ENCODE data around the gene COPS9.

Gene COPS9

GRCh38 chr2:240105982-240106381 is 30.1 kb downstream of the COPS9 start:
- DNase-seq = no peak

GRCh38 chr2:240103136-240103535 is 33.0 kb downstream of the COPS9 start:
- DNase-seq = no peak

DNA sequence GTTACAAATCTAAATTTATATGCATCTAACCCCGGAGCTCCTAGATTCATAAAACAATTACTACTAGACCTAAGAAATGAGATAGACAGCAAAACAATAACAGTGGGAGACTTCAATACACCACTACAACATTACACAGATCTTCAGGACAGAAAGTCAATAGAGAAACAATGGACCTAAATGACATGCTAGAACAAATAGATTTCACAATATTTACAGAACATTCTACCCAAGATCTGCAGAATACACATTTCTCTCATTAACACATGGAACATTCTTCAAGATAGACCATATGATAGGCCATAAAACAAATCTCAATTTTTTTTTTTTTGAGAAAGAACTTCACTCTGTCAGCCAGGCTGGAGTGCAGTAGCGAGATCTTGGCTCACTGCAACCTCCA is 37.8 kb downstream of the COPS9 start:
- DNase-seq = no peak

DNA sequence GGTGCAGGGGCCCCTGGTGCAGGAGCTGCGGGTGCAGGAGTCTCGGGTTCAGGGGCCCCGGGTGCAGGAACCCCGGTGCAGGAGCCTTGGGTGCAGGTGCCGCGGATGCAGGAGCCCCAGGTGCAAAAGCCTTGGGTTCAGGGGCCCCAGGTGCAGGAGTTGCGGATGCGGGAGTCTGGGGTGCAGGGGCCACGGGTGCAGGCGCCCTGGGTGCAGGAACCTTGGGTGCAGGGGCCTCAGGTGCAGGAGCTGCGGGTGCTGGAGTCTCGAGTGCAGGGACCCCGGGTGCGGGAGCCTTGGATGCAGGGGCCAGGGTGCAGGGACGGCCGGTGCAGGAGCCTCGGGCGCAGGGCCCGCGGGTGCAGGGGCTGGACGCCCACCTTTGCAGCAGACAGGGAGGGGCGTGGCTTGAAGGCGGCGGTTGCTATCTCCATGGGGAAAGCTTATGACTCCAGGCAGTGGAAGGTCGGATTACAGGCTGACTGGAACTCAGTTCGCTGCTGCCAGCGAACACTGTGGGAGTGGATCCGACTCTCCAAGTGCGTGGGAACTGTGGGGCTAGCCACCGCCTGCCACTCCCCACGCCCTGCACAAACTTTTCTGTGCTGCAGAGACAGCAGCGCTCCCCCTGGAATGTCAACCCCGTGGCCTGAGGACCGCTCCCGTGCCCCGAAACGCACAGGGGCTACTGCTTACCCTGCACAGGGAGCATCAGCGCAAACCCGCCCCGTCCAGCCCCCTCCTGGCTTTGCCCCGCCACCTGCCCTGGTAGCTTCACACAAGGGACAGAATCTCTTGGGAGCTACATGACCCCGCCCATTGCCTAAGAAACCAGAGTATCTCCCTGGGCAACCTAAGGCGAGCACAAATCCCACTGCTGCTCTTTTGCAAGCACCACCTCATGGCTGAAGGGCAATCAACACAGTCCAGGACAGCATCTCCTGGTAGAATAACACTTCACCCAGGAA is 40.3 kb downstream of the COPS9 start:
- DNase-seq = no peak

DNA sequence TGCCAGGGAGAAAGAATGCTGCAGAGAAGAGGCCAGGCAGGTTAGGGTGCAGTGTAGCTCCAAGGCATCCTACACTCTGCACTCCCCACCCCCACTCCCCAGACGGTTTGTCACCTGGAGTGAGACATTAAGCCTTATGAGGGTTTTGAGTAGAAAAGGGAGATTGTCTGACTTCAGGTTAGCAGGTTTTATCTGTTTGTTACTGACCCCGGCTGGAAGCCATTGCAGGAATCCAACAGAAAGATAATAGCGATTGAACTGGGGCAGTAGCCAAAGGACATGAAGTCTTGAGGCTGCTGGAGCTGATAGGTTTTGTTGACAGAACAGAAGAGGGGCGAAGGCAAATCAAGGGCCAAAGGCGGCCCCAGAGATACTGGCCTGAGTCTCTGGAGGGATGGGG is 46.8 kb downstream of the COPS9 start:
- DNase-seq = no peak

DNA sequence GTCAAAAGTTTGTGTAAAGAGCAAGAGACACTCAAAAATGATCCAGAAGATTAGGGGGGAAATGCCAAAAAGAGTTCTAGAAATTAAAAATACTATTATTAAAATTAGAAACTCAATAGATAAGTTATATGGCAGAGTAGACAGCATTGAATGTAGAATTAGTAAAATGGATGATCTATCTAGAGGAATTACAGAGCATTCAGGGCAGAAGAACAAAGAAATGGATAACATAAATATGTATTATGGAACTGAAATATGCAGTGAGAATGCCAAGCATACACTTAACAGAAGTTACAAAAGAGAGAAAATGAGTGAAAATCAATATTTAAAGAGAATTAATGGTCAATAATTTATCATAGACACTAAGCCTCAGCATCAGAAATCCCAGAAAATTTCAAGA is 49.5 kb downstream of the COPS9 start:
- DNase-seq = no peak
